ENCODE data around the gene TLR7. TPM values are rescaled to one million over a fixed set of nuclear protein-coding genes. Genes with fewer than 3 reads are reported as not detected.

TLR7 gene
- total RNA-seq, 4 donors from 2014 or later = 0.30 to 1.2 (median 0.64) TPM

DNA sequence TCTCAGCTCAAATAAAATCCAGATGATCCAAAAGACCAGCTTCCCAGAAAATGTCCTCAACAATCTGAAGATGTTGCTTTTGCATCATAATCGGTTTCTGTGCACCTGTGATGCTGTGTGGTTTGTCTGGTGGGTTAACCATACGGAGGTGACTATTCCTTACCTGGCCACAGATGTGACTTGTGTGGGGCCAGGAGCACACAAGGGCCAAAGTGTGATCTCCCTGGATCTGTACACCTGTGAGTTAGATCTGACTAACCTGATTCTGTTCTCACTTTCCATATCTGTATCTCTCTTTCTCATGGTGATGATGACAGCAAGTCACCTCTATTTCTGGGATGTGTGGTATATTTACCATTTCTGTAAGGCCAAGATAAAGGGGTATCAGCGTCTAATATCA lies 20.9 kb downstream of the TLR7 start:
- DNase-seq (ENCODE audit: low spot score in 2 of 2) = no peak
- H3K4me1 ChIP-seq = peaks cover 0 to 3% (median 0%) of the 10 kb centered on the region in 4 donors
- no peak for TF ChIP-seq POLR2A (IDR thresholded peaks at IDR 0.05)
- no peak for TF ChIP-seq EP300 (IDR thresholded peaks at IDR 0.05)
- TF ChIP-seq, protein P1, sequence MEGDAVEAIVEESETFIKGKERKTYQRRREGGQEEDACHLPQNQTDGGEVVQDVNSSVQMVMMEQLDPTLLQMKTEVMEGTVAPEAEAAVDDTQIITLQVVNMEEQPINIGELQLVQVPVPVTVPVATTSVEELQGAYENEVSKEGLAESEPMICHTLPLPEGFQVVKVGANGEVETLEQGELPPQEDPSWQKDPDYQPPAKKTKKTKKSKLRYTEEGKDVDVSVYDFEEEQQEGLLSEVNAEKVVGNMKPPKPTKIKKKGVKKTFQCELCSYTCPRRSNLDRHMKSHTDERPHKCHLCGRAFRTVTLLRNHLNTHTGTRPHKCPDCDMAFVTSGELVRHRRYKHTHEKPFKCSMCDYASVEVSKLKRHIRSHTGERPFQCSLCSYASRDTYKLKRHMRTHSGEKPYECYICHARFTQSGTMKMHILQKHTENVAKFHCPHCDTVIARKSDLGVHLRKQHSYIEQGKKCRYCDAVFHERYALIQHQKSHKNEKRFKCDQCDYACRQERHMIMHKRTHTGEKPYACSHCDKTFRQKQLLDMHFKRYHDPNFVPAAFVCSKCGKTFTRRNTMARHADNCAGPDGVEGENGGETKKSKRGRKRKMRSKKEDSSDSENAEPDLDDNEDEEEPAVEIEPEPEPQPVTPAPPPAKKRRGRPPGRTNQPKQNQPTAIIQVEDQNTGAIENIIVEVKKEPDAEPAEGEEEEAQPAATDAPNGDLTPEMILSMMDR (IDR thresholded peaks at IDR 0.05) = no peak
- no peaks in the 10 kb centered on the region for H3K9me3 ChIP-seq
- H3K36me3 ChIP-seq = no peaks in the 10 kb centered on the region
- no peak overlapping the region for H3K4me3 ChIP-seq
- no peak overlapping the region for H3K27ac ChIP-seq
- 68 to 80% methylated on average over 1 to 3 of the region's 3 CpGs for WGBS, 2 donors
- no peaks in the 10 kb centered on the region for H3K27me3 ChIP-seq

DNA sequence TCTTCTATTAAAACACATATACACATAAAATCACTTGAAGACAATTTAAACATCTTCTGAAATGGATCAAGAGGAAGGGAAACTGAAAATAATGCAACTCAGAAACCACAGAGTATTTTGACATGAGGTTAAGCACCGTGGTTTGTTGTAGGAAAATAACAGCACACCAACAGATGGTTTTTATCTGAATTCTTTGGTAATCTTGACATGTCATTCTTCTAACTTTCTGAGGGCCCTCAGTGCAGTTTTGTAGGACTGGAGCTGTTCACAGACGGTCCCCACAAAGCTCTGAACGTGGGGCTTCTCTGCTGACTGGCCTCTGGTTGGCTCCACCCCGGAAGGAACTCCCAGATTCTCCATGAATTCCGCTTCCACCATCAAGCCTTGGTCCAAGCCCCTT lies 23.6 kb downstream of the TLR7 start:
- TF ChIP-seq, protein P1 (IDR thresholded peaks at IDR 0.05) = no peak
- TF ChIP-seq POLR2A (IDR thresholded peaks at IDR 0.05) = no peak
- no peak for TF ChIP-seq EP300 (IDR thresholded peaks at IDR 0.05)
- no peaks in the 10 kb centered on the region for H3K9me3 ChIP-seq

DNA sequence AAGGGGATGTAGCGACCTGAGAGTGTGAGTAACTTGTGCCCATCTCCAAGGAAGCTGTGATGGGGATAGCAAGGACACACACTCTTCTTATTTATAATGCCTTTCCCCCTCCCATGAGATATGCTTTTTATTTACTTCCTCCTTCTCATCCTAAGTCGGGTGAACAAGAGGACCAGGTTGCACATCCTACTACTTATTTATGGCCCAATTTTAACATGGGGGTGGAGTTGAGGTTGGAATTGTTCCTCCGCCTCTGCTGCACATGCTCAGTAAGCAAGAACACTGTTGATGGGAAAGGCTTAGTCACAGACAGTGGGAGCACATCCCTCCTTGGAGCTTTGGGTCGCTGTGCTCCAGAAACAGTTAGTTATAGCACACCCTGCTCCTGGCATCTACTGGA lies 24.3 kb downstream of the TLR7 start:
- no peaks in the 10 kb centered on the region for H3K36me3 ChIP-seq
- DNase-seq (ENCODE audit: low spot score in 2 of 2) = no peak
- TF ChIP-seq EP300 (IDR thresholded peaks at IDR 0.05) (no peak), POLR2A (IDR thresholded peaks at IDR 0.05) (no peak)
- TF ChIP-seq, protein P1 (IDR thresholded peaks at IDR 0.05) = no peak
- H3K4me1 ChIP-seq = peaks cover 0 to 3% (median 0%) of the 10 kb centered on the region in 4 donors
- no peak overlapping the region for H3K4me3 ChIP-seq
- no peaks in the 10 kb centered on the region for H3K9me3 ChIP-seq
- H3K27me3 ChIP-seq = no peaks in the 10 kb centered on the region
- H3K27ac ChIP-seq = no peak overlapping the region
- WGBS, 2 donors = 71 to 86% methylated on average over 4 of the region's 4 CpGs

More for the DNA sequence above, 23.6 kb downstream of the TLR7 start:
- Histone ChIP-seq H3K27me3 (no peaks in the 10 kb centered on the region), H3K4me1 (peaks cover 0 to 3% (median 0%) of the 10 kb centered on the region in 4 donors), H3K36me3 (no peaks in the 10 kb centered on the region), H3K27ac (no peak overlapping the region), H3K4me3 (no peak overlapping the region)
- 56 to 86% methylated on average over 2 to 5 of the region's 5 CpGs for WGBS, 2 donors
- DNase-seq (ENCODE audit: low spot score in 2 of 2) = no peak

DNA sequence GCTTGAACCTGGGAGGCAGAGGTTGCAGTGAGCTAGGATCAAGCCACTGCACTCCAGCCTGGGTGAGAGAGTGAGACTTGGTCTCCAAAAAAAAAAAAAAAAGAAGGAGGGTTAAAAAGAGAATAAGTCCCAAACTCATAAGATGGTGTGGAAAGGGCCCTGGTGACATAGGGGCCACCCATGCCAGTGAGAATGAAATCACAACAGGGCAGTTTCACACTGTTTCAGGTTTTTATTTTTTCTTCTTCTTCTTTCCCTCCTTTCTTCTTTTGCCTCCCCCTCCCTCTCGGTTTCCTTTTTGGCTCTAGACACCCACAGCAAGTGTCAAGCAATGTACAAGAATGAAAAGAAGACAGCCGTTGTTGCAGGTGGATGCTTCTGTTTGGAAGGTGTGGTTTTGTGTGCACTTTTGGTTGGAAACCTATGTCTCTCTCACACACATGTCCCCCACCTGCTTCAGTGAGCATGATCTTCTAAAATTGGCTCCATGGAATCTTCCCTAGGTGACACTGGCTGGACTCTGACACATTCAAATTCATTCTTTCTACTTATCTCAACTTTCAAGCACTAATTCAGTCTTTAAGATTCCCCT lies 25.1 kb downstream of the TLR7 start:
- Histone ChIP-seq H3K36me3 (no peaks in the 10 kb centered on the region), H3K27me3 (no peaks in the 10 kb centered on the region), H3K4me3 (no peak overlapping the region), H3K9me3 (no peaks in the 10 kb centered on the region), H3K4me1 (peaks cover 0 to 3% (median 0%) of the 10 kb centered on the region in 4 donors), H3K27ac (no peak overlapping the region)
- TF ChIP-seq EP300 (IDR thresholded peaks at IDR 0.05) = no peak
- TF ChIP-seq, protein P1 (IDR thresholded peaks at IDR 0.05) = no peak
- TF ChIP-seq POLR2A (IDR thresholded peaks at IDR 0.05) = no peak
- 34 to 51% methylated on average over 2 of the region's 2 CpGs for WGBS, 2 donors
- DNase-seq (ENCODE audit: low spot score in 2 of 2) = no peak

DNA sequence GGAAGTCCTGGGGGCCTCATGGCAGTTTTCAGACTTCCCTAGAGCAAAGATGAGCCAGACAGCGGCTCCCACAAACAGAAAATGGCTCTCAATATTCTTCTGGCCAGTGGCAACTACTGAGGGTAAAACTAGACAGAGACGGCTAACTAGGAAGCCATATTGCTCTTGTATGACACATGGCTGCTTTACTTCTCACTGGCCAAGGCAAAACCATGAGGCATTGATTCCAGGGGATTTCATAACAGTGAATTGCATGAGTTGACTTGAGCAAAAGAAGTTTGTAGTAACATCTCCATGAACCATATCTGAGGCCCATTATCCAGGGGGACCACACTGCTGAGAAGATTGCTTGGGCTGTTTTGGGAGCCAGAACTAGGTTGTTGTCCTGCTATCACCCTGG lies 25.8 kb downstream of the TLR7 start:
- TF ChIP-seq POLR2A (IDR thresholded peaks at IDR 0.05) (no peak), EP300 (IDR thresholded peaks at IDR 0.05) (no peak)
- peaks cover 0 to 3% (median 0%) of the 10 kb centered on the region in 4 donors for H3K4me1 ChIP-seq
- no peaks in the 10 kb centered on the region for H3K36me3 ChIP-seq
- no peak for DNase-seq (ENCODE audit: low spot score in 2 of 2)
- H3K4me3 ChIP-seq = no peak overlapping the region
- H3K9me3 ChIP-seq = no peaks in the 10 kb centered on the region
- 68 to 79% methylated on average over 2 of the region's 2 CpGs for WGBS, 2 donors
- H3K27ac ChIP-seq = no peak overlapping the region
- no peaks in the 10 kb centered on the region for H3K27me3 ChIP-seq

All from tibial nerve (tissue), 4 donors.